ENCODE results near the gene SH2B2. TPM values are rescaled to one million over a fixed set of nuclear protein-coding genes. Genes with fewer than 3 reads are reported as not detected.

Gene SH2B2
- total and polyA plus RNA-seq, 2 donors (not counting 3 experiments of a cell fraction or from before 2014, with no cell fraction given), result 0.69 to 0.73 TPM

DNA sequence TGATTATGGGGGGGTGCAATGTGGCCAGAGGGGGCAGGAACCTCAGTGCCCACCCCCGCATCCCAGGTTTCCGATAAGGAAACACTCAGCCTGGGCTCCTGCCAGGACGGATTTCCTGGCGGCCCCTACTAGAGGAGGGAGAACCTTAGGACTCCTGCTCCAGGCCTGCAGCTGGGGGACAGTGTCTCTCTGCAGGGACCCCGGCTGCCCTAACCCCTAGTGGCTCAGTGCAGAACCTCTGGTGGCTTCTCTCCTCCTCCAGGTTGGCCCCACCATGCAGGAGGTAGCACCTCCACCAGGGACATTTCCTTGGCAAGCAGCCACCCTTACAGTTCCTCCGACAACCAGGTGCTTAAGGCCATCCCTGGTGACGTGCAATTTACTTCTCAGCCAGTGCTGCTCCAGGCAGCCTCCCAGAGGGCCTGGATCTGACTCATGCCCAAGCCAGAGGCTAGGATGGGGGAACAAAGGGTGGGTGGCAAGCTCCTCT is 31.9 kb downstream of the SH2B2 start:
- DNase-seq (ENCODE audit: low read depth, low spot score), result peak; percentile 65
- Histone ChIP-seq H3K4me3 (replicated peaks in 1 of 3; ENCODE audit: insufficient read depth in 1 of 3, low read depth in 1 of 3, low read length in 3 of 3) (no peak overlapping the region), H3K27ac (ENCODE audit: insufficient read depth, low read depth, low read length) (no peak overlapping the region), H3K36me3 (ENCODE audit: control insufficient read depth in 2 of 2, extremely low read depth in 1 of 2, insufficient read depth in 2 of 2, low read length in 2 of 2) (no peaks in the 10 kb centered on the region), H3K27me3 (ENCODE audit: control insufficient read depth in 2 of 2, insufficient read depth in 2 of 2, low read length in 2 of 2) (no peaks in the 10 kb centered on the region), H3K9ac (replicated peaks; ENCODE audit: extremely low read depth, insufficient read depth, low read length) (no peak overlapping the region), H3K4me2 (ENCODE audit: insufficient read depth, low read length) (peak overlapping the region; percentile 4), H4K20me1 (replicated peaks; ENCODE audit: control insufficient read depth, extremely low read depth, insufficient read depth, low read length) (no peaks in the 10 kb centered on the region), H3K9me3 (replicated peaks; ENCODE audit: control insufficient read depth, insufficient read depth, low read length) (no peaks in the 10 kb centered on the region), H3K4me1 (ENCODE audit: control insufficient read depth, extremely low read depth, insufficient read depth, low read length) (peaks cover 10% of the 10 kb centered on the region), H3K9me1 (replicated peaks; ENCODE audit: control insufficient read depth, extremely low read depth, insufficient read depth, low read length) (no peaks in the 10 kb centered on the region), H2AFZ (ENCODE audit: low read depth, low read length) (no peak overlapping the region), H3K79me2 (ENCODE audit: control insufficient read depth, insufficient read depth, low read length) (no peaks in the 10 kb centered on the region)
- ChIA-PET CTCF (interaction anchor here (1.0 to 1.6 kb wide), 3 partner anchors 13 to 22 kb away, joined by 3 to 4 read pairs (median 3); no protein-coding TSS in a partner anchor), POLR2A (no interaction called here)
- intact Hi-C loops (cut with micrococcal nuclease) (no loop called here), dilution Hi-C loops (cut with MboI; ENCODE audit: extremely low pct_ligation_motif_present, low sequenced_read_pairs) (no loop called here)
- TF ChIP-seq EZH2 (IDR thresholded peaks at IDR 0.05; ENCODE audit: borderline replicate concordance, low read depth, low read length, severe bottlenecking), result no peak
- TF ChIP-seq, protein P1, sequence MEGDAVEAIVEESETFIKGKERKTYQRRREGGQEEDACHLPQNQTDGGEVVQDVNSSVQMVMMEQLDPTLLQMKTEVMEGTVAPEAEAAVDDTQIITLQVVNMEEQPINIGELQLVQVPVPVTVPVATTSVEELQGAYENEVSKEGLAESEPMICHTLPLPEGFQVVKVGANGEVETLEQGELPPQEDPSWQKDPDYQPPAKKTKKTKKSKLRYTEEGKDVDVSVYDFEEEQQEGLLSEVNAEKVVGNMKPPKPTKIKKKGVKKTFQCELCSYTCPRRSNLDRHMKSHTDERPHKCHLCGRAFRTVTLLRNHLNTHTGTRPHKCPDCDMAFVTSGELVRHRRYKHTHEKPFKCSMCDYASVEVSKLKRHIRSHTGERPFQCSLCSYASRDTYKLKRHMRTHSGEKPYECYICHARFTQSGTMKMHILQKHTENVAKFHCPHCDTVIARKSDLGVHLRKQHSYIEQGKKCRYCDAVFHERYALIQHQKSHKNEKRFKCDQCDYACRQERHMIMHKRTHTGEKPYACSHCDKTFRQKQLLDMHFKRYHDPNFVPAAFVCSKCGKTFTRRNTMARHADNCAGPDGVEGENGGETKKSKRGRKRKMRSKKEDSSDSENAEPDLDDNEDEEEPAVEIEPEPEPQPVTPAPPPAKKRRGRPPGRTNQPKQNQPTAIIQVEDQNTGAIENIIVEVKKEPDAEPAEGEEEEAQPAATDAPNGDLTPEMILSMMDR (IDR thresholded peaks at IDR 0.05; ENCODE audit: extremely low read depth in 1 of 2, insufficient read depth in 1 of 2, low read depth in 1 of 2, low read length in 2 of 2), result peak in 1 of 2 donors; percentile 12
- TF ChIP-seq POLR2AphosphoS5 (IDR thresholded peaks at IDR 0.05; ENCODE audit: insufficient read depth, low read depth, low read length), result no peak
- peak; percentile 40 for TF ChIP-seq FOS (IDR thresholded peaks at IDR 0.05; ENCODE audit: borderline replicate concordance, insufficient read depth, low read length)
- TF ChIP-seq JUN (IDR thresholded peaks at IDR 0.05; ENCODE audit: borderline replicate concordance, insufficient read depth, insufficient read length, low read depth), result no peak
- TF ChIP-seq GATA2 (IDR thresholded peaks at IDR 0.05; ENCODE audit: insufficient read depth, insufficient read length, low read depth, low read length), result no peak
- no peak for TF ChIP-seq MYC (IDR thresholded peaks at IDR 0.05; ENCODE audit: low read depth, low read length)
- TF ChIP-seq MAX (IDR thresholded peaks at IDR 0.05; ENCODE audit: insufficient read depth, insufficient read length), result no peak
- BruUV-seq (replicated peaks), result no TSS peak
- peak; percentile 72 for FAIRE-seq

Measured in endothelial cell of umbilical vein (primary cell).